Measurements from ENCODE around the gene ADAM17.

DNA sequence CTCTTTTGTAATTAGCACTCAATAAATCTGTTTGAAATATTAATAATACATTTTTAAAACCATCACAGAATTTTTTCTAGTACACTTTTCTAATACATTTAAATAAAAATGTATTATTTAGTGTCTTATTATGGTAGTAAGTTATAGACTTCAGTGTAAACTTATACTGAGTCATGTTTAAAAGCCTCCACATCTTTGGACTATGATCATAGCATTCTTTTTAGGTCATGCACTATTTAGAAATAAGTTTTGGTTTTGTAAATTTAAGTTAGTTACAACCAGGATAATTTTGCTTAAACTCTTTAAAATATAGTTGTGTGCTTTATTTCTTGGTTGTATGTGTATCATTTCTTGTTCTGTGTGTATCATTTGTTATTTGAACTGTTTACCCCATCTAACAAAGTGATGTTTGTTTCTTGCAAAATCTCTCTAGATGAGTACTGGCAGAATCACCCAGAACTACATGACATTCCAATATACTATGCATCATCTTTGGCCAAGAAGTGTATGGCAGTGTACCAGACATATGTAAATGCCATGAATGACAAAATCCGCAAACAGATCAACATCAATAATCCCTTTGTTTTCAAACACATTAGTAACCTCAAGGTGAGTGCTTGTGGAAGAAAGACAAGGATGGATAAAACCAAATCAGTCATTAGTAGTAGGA lies 115.4 kb downstream of the ADAM17 start:
- TF ChIP-seq POLR2AphosphoS5 (IDR thresholded peaks at IDR 0.05) (no peak), POLR2A (IDR thresholded peaks at IDR 0.05) (no peak), EP300 (IDR thresholded peaks at IDR 0.05) (no peak)
- TF ChIP-seq, protein P1, sequence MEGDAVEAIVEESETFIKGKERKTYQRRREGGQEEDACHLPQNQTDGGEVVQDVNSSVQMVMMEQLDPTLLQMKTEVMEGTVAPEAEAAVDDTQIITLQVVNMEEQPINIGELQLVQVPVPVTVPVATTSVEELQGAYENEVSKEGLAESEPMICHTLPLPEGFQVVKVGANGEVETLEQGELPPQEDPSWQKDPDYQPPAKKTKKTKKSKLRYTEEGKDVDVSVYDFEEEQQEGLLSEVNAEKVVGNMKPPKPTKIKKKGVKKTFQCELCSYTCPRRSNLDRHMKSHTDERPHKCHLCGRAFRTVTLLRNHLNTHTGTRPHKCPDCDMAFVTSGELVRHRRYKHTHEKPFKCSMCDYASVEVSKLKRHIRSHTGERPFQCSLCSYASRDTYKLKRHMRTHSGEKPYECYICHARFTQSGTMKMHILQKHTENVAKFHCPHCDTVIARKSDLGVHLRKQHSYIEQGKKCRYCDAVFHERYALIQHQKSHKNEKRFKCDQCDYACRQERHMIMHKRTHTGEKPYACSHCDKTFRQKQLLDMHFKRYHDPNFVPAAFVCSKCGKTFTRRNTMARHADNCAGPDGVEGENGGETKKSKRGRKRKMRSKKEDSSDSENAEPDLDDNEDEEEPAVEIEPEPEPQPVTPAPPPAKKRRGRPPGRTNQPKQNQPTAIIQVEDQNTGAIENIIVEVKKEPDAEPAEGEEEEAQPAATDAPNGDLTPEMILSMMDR (IDR thresholded peaks at IDR 0.05), result no peak
